Measurements from ENCODE around the gene PAK1. TPM values are rescaled to one million over a fixed set of nuclear protein-coding genes. Genes with fewer than 3 reads are reported as not detected.

Gene PAK1
- total and polyA plus RNA-seq, 2 of the 4 experiments (the other 2 are of a cell fraction), result 34.3 to 60.6 TPM

- intact Hi-C loops (cut with micrococcal nuclease) (no loop called here), dilution Hi-C loops (cut with HindIII; ENCODE audit: low sequenced_read_pairs, unreplicated experiment) (no loop called here), in situ Hi-C loops (cut with MboI; ENCODE audit: low sequenced_read_pairs) (no loop called here)
- Histone ChIP-seq H2AK5ac (ENCODE audit: low read depth, low read length) (no peak overlapping the region), H3K18ac (ENCODE audit: low read depth, low read length) (no peak overlapping the region), H4K91ac (ENCODE audit: insufficient read depth, low read depth, low read length) (no peak overlapping the region), H2BK120ac (ENCODE audit: low read depth, low read length) (no peak overlapping the region), H2BK15ac (ENCODE audit: low read depth, low read length) (no peak overlapping the region), H2AFZ (replicated peaks; ENCODE audit: low read length, poor library complexity) (no peak overlapping the region), H3K14ac (replicated peaks; ENCODE audit: low read depth, low read length) (no peak overlapping the region), H3K36me3 (ENCODE audit: control insufficient read depth, insufficient read depth, low read length) (no peaks in the 10 kb centered on the region), H2AK9ac (replicated peaks; ENCODE audit: low read depth, low read length, poor library complexity) (no peak overlapping the region), H3K27me3 (ENCODE audit: control insufficient read depth, insufficient read depth, low read length) (no peaks in the 10 kb centered on the region), H2BK5ac (ENCODE audit: low read depth, low read length, poor library complexity, severe bottlenecking) (no peak overlapping the region), H3K9ac (ENCODE audit: low read depth, low read length) (no peak overlapping the region), H3K4ac (ENCODE audit: low read depth, low read length) (no peak overlapping the region), H4K20me1 (ENCODE audit: insufficient read depth, low read length) (no peaks in the 10 kb centered on the region), H3K79me1 (ENCODE audit: low read depth in 1 of 2, low read length in 2 of 2) (no peaks in the 10 kb centered on the region), H4K5ac (ENCODE audit: low read depth, low read length) (no peak overlapping the region), H3K4me2 (ENCODE audit: low read depth, low read length) (no peak overlapping the region), H3K9me3 (ENCODE audit: control insufficient read depth, insufficient read depth, low read length) (no peaks in the 10 kb centered on the region), H3K23ac (ENCODE audit: low read depth, low read length) (no peak overlapping the region), H3K27ac (ENCODE audit: insufficient read depth, low read length) (no peak overlapping the region), H2BK20ac (ENCODE audit: low read depth, low read length) (no peak overlapping the region), H3K4me1 (ENCODE audit: control insufficient read depth, insufficient read depth, low read length) (no peaks in the 10 kb centered on the region), H4K8ac (ENCODE audit: low read depth in 2 of 2, low read length in 2 of 2) (no peak overlapping the region), H3K4me3 (ENCODE audit: insufficient read depth, low read depth, low read length) (no peak overlapping the region), H3K56ac (ENCODE audit: extremely low read depth, insufficient read depth, low read length) (no peak overlapping the region), H3K9me1 (ENCODE audit: insufficient read depth, low read length) (peaks cover 3% of the 10 kb centered on the region; the same call in 1 of the 2 replicates)
- no TSS peak for BruUV-seq (replicated peaks)
- no peak for ATAC-seq (ENCODE audit: low read depth)
- ChIA-PET CTCF (no interaction called here), POLR2A (ENCODE audit: unreplicated experiment) (no interaction called here)
- no peak for TF ChIP-seq SMC3 (IDR thresholded peaks at IDR 0.05; ENCODE audit: low read depth, low read length)
- TF ChIP-seq USF2 (IDR thresholded peaks at IDR 0.05; ENCODE audit: low read depth, low read length), result no peak
- TF ChIP-seq MAZ (IDR thresholded peaks at IDR 0.05; ENCODE audit: borderline replicate concordance, low read depth, low read length), result no peak
- no peak for TF ChIP-seq CEBPB (IDR thresholded peaks at IDR 0.05; ENCODE audit: low read depth, low read length)
- TF ChIP-seq BHLHE40 (IDR thresholded peaks at IDR 0.05; ENCODE audit: low read depth, low read length), result no peak
- no peak for TF ChIP-seq CTCF (conservative IDR thresholded peaks at IDR 0.05; ENCODE audit: low read depth, low read length)
- no peak for TF ChIP-seq ELK1 (IDR thresholded peaks at IDR 0.05; ENCODE audit: borderline replicate concordance, low read depth, low read length)
- no peak for TF ChIP-seq CHD1 (IDR thresholded peaks at IDR 0.05; ENCODE audit: low read depth, low read length)
- no peak for TF ChIP-seq MXI1 (IDR thresholded peaks at IDR 0.05; ENCODE audit: borderline replicate concordance, low read depth, low read length)
- no peak for TF ChIP-seq RFX5 (IDR thresholded peaks at IDR 0.05; ENCODE audit: low read depth, low read length)
- TF ChIP-seq NFE2L2 (IDR thresholded peaks at IDR 0.05; ENCODE audit: low read depth, low read length), result no peak
- no peak for TF ChIP-seq MAFK (IDR thresholded peaks at IDR 0.05; ENCODE audit: low read depth, low read length)
- no peak for TF ChIP-seq RCOR1 (IDR thresholded peaks at IDR 0.05; ENCODE audit: insufficient replicate concordance, low read length)
- TF ChIP-seq FOS (IDR thresholded peaks at IDR 0.05; ENCODE audit: low read depth, low read length), result no peak
- TF ChIP-seq RAD21 (IDR thresholded peaks at IDR 0.05; ENCODE audit: low read length), result no peak
- 71% methylated on average over 2 of the region's 2 CpGs; no CpG with 5 or more reads in 1 of the 2 experiments for WGBS, 2 experiments (ENCODE audit: extremely low coverage in 2 of 2, insufficient read length in 1 of 2)
- no peak for DNase-seq
Observed at GRCh38 chr11:77303328-77303727, 170.6 kb downstream of the PAK1 start.

Data from IMR-90 (cell line).